GM12878 (cell line): ENCODE data around the gene LDLRAD3. TPM values are rescaled to one million over a fixed set of nuclear protein-coding genes. Genes with fewer than 3 reads are reported as not detected.

Source experiments
- ATAC-seq: fragments of 200-7000 bp; cut with Tn5 transposase; 3 replicates; pipeline ENCODE4 v1.9.1; 2020; ENCODE audit warnings: mild to moderate bottlenecking, moderate library complexity
- BruUV-seq: library from RNA; stranded (reverse); fragments of 400-500 nt; replicated peaks from 2 replicates; lab custom pipeline; 2021; lab: Mats Ljungman, UMichigan
- CTCF ChIA-PET: fragments of 300-600 bp; sonication (Branson Sonifier 250); formaldehyde crosslinking; extraction: SDS; loops from one replicate; lab custom pipeline; 2021; ENCODE audit warnings: inconsistent platforms; lab: Yijun Ruan, JAX
- POLR2A ChIA-PET: fragments of 350-600 bp; formaldehyde crosslinking; extraction: SDS; loops from one replicate; lab custom pipeline; 2021; ENCODE audit warnings: inconsistent platforms; lab: Charles Lee
- RAD21 ChIA-PET: fragments of 300-600 bp; sonication (Branson Sonifier 250); formaldehyde crosslinking; loops from one replicate; lab custom pipeline; 2023; ENCODE audit warnings: antibody characterized with exemption; ENCODE audit not compliant: unreplicated experiment; lab: Charles Lee
- SMC1A ChIA-PET: fragments of 300-600 bp; sonication (Branson Sonifier 250); formaldehyde crosslinking; loops from one replicate; lab custom pipeline; 2023; ENCODE audit not compliant: unreplicated experiment, uncharacterized antibody; lab: Charles Lee
- DNase-seq: peaks from one replicate; pipeline ENCODE4 v3.0.0-alpha.2; 2011; ENCODE audit warnings: low read depth, low spot score
- FAIRE-seq: peaks from 3 replicates; lab custom pipeline; 2011; peaks lifted over from hg19 to GRCh38; lab: Jason Lieb, UNC
- H2AFZ ChIP-seq: 2 replicates; pipeline ENCODE4 v1.6.0; 2011; ENCODE audit warnings: low read depth, low read length, control low read depth; ENCODE audit not compliant: control insufficient read depth
- H3K27ac ChIP-seq: 2 replicates; pipeline ENCODE4 v1.5.1; 2011; ENCODE audit warnings: control low read depth; ENCODE audit not compliant: control insufficient read depth, insufficient read depth
- H3K27me3 ChIP-seq, 2 experiments: replicated peaks in 1 of 2; 2 replicates each; pipeline versions ENCODE4 v1.6.0 to v1.6.1; 2011; ENCODE audit warnings: low read length in 1 of 2; ENCODE audit not compliant: control insufficient read depth in 2 of 2, insufficient read depth in 2 of 2
- H3K36me3 ChIP-seq, 2 experiments: 2 replicates each; pipeline ENCODE4 v1.5.1; 2011; ENCODE audit warnings: low read length in 1 of 2; ENCODE audit not compliant: control insufficient read depth in 2 of 2, insufficient read depth in 2 of 2
- H3K4me1 ChIP-seq: 2 replicates; pipeline ENCODE4 v1.6.1; 2011; ENCODE audit warnings: mild to moderate bottlenecking, low read length, moderate library complexity, mixed read lengths; ENCODE audit not compliant: control insufficient read depth, insufficient read depth
- H3K4me2 ChIP-seq: 2 replicates; pipeline ENCODE4 v1.6.0; 2011; ENCODE audit warnings: control low read depth; ENCODE audit not compliant: control insufficient read depth, insufficient read depth
- H3K4me3 ChIP-seq: fragments of 200-600 bp; sonication (generic); 2 replicates; pipeline ENCODE4 v1.5.1; 2016
- H3K79me2 ChIP-seq: 2 replicates; pipeline ENCODE4 v1.6.0; 2011; ENCODE audit warnings: low read length; ENCODE audit not compliant: control insufficient read depth, insufficient read depth
- H3K9ac ChIP-seq: 2 replicates; pipeline ENCODE4 v1.8.0; 2011; ENCODE audit warnings: low read length, control low read depth, mixed read lengths; ENCODE audit not compliant: control insufficient read depth, insufficient read depth
- H3K9me3 ChIP-seq: replicated peaks from 3 replicates; pipeline ENCODE4 v1.5.1; 2011; ENCODE audit warnings: mild to moderate bottlenecking, low read length; ENCODE audit not compliant: control insufficient read depth, insufficient read depth
- H4K20me1 ChIP-seq: 2 replicates; pipeline ENCODE4 v1.6.0; 2011; ENCODE audit not compliant: control insufficient read depth, insufficient read depth
- E4F1 ChIP-seq: fragments of 450-650 bp; IDR thresholded peaks from 2 replicates; pipeline ENCODE4 v1.6.1; 2018; ENCODE audit warnings: borderline replicate concordance, mild to moderate bottlenecking; ENCODE audit not compliant: partially characterized antibody
- EED ChIP-seq: sonication (generic); IDR thresholded peaks from 2 replicates; pipeline ENCODE4 v1.6.1; 2016; ENCODE audit warnings: antibody characterized with exemption, low read depth
- SMARCA5 ChIP-seq: fragments of 450-650 bp; IDR thresholded peaks from 2 replicates; pipeline ENCODE4 v1.6.1; 2017; ENCODE audit warnings: mild to moderate bottlenecking
- WGBS: methylation state at CpG from one replicate; pipeline ENCODE4 v1.1.6; 2016; ENCODE audit warnings: low lambda C conversion rate; ENCODE audit not compliant: insufficient replicate concordance, insufficient coverage; ENCODE audit errors: missing lambda C conversion rate; 5-methylcytosine and 5-hydroxymethylcytosine counted together
- in situ Hi-C: fragments of 300-500 bp; cut with MboI; formaldehyde crosslinking; loops from 9 replicates; pipeline ENCODE4 v1.14.3; 2018; ENCODE audit warnings: mixed read lengths
- intact Hi-C: fragments of 100-400 bp; cut with micrococcal nuclease; formaldehyde crosslinking; loops from one replicate; pipeline ENCODE4 v1.14.2; 2022; ENCODE audit not compliant: unreplicated experiment
- polyA plus RNA-seq, 11 experiments: library from polyadenylated mRNA; depleted of rRNA in 4 of 11; unstranded in 6 of 11; stranded (reverse) in 5 of 11; fragments of >200 nt; fragmentation: Nextera tagmentation in 4 of 11; fragmentation: Illumina TruSeq in 1 of 11; extraction: Ambion mirVana in 4 of 11; extraction: Trizol in 1 of 11; gene quantifications; 1 replicate in 1 of 11; 2 replicates in 10 of 11; pipeline versions ENCODE4 v1.2.1 to v1.2.3, GENCODE V29; 2011 to 2016; ENCODE audit warnings: inconsistent platforms in 2 of 11, missing spikeins in 2 of 11, low read depth in 1 of 11
- total RNA-seq, 4 experiments: library from RNA; depleted of rRNA in 3 of 4; stranded (reverse); fragments of >200 nt in 3 of 4; fragmentation: Illumina TruSeq in 1 of 4; extraction: Trizol in 1 of 4; gene quantifications; 2 replicates each; pipeline versions ENCODE4 v1.2.1 to v1.2.3, GENCODE V29; 2013 to 2021

Gene LDLRAD3
- total and polyA plus RNA-seq, 10 of the 15 experiments (the other 5 are each of a cell fraction or from before 2014, with no cell fraction given): 2.5 to 17.2 (median 10.7) TPM

- Histone ChIP-seq H3K79me2 (no peaks in the 10 kb centered on the region), H3K27ac (no peak overlapping the region), H2AFZ (no peak overlapping the region), H3K4me1 (no peaks in the 10 kb centered on the region), H3K9me3 (no peaks in the 10 kb centered on the region), H4K20me1 (no peaks in the 10 kb centered on the region; the same call in 1 of the 2 replicates), H3K9ac (no peak overlapping the region), H3K4me2 (no peak overlapping the region), H3K4me3 (no peak overlapping the region), H3K36me3 (no peaks in the 10 kb centered on the region), H3K27me3 (no peaks in the 10 kb centered on the region; a peak in 1 of 4 replicates)
- no TSS peak for BruUV-seq
- 32% methylated on average over 10 of the region's 10 CpGs for WGBS
- ChIA-PET RAD21 (no interaction called here), POLR2A (no interaction called here), SMC1A (no interaction called here), CTCF (no interaction called here)
- intact Hi-C loops (no loop called here), in situ Hi-C loops (no loop called here)
- ATAC-seq (no peak), DNase-seq (no peak), FAIRE-seq (no peak)
- no peak for TF ChIP-seq SMARCA5
Observed at GRCh38 chr11:36160091-36160490, 216.2 kb downstream of the LDLRAD3 start.

GRCh38 chr11:36161572-36161971 is 217.7 kb downstream of the LDLRAD3 start:
- TF ChIP-seq EED: no peak
- no peak for TF ChIP-seq E4F1

More at GRCh38 chr11:36161572-36161971, 217.7 kb downstream of the LDLRAD3 start:
- no TSS peak for BruUV-seq
- Histone ChIP-seq H3K79me2 (no peaks in the 10 kb centered on the region), H3K36me3 (no peaks in the 10 kb centered on the region), H3K4me2 (no peak overlapping the region), H3K27me3 (no peaks in the 10 kb centered on the region; a peak in 1 of 4 replicates), H4K20me1 (no peaks in the 10 kb centered on the region; the same call in 1 of the 2 replicates), H3K27ac (no peak overlapping the region), H2AFZ (no peak overlapping the region), H3K4me1 (no peaks in the 10 kb centered on the region), H3K4me3 (no peak overlapping the region), H3K9me3 (no peaks in the 10 kb centered on the region), H3K9ac (no peak overlapping the region)
- RAD21 ChIA-PET: no interaction called here
- POLR2A ChIA-PET: interaction anchor here (0.5 kb wide), 1 partner anchor 27 kb away, joined by 4 read pairs; no protein-coding TSS in a partner anchor
- in situ Hi-C loops (no loop called here), intact Hi-C loops (no loop called here)
- SMC1A ChIA-PET: interaction anchor here (1.0 to 2.0 kb wide), 2 partner anchors 11 to 98 kb away, joined by 3 to 7 read pairs; no protein-coding TSS in a partner anchor
- CTCF ChIA-PET: interaction anchor here (1.2 kb wide), 1 partner anchor 105 kb away, joined by 4 read pairs; no protein-coding TSS in a partner anchor
- DNase-seq (no peak), ATAC-seq (no peak), FAIRE-seq (no peak)
- WGBS: 60% methylated on average over 5 of the region's 5 CpGs
